Neuronal stem cell (in vitro differentiated cells): Measurements from ENCODE around the gene CNN2.
A peak's percentile ranks its signal among the peaks of the same experiment; 100 is the strongest.

Experiments
- DNase-seq: peaks from one replicate; pipeline ENCODE4 v3.0.0-alpha.2; 2013; ENCODE audit warnings: low spot score
- H2AFZ ChIP-seq: one replicate; pipeline ENCODE4 v1.6.1; 2013; ENCODE audit warnings: mild to moderate bottlenecking, low read length, inconsistent platforms
- H2AK5ac ChIP-seq: 2 replicates; pipeline ENCODE4 v1.6.1; 2013; ENCODE audit warnings: low read depth, mild to moderate bottlenecking, inconsistent platforms, low read length, moderate library complexity, mixed read lengths
- H2BK120ac ChIP-seq: 2 replicates; pipeline ENCODE4 v1.6.1; 2013; ENCODE audit warnings: low read depth, mild to moderate bottlenecking, inconsistent platforms, low read length, moderate library complexity, mixed read lengths
- H2BK12ac ChIP-seq: one replicate; pipeline ENCODE4 v1.6.1; 2013; ENCODE audit warnings: low read length, inconsistent platforms
- H2BK15ac ChIP-seq: 2 replicates; pipeline ENCODE4 v1.6.1; 2013; ENCODE audit warnings: mild to moderate bottlenecking, low read length, inconsistent platforms, mixed read lengths
- H2BK5ac ChIP-seq: one replicate; pipeline ENCODE4 v1.6.1; 2013; ENCODE audit warnings: inconsistent platforms, mild to moderate bottlenecking, low read length, moderate library complexity
- H3K14ac ChIP-seq: one replicate; pipeline ENCODE4 v1.6.1; 2013; ENCODE audit warnings: low read length, inconsistent platforms
- H3K18ac ChIP-seq: 2 replicates; pipeline ENCODE4 v1.6.1; 2013; ENCODE audit warnings: low read length, inconsistent platforms
- H3K23ac ChIP-seq: 2 replicates; pipeline ENCODE4 v1.6.1; 2013; ENCODE audit warnings: low read depth, mild to moderate bottlenecking, mixed read lengths, low read length, inconsistent platforms; ENCODE audit not compliant: poor library complexity
- H3K27ac ChIP-seq: replicated peaks from 3 replicates; pipeline ENCODE4 v1.5.1; 2013; ENCODE audit warnings: low read length, inconsistent platforms
- H3K27me3 ChIP-seq, 3 experiments: 2 replicates each; pipeline ENCODE4 v1.6.1; 2013; ENCODE audit warnings: low read length in 3 of 3, mild to moderate bottlenecking in 2 of 3, inconsistent platforms in 1 of 3, low read depth in 1 of 3, mixed read lengths in 1 of 3, moderate library complexity in 1 of 3; ENCODE audit not compliant: control insufficient read depth in 3 of 3, insufficient read depth in 3 of 3
- H3K36me3 ChIP-seq, 2 donors: replicated peaks in 1 of 2; 2 replicates each; pipeline ENCODE4 v1.6.1; 2013; ENCODE audit warnings: low read length in 2 of 2; ENCODE audit not compliant: control insufficient read depth in 2 of 2, insufficient read depth in 2 of 2
- H3K4ac ChIP-seq: 2 replicates; pipeline ENCODE4 v1.6.1; 2013; ENCODE audit warnings: inconsistent platforms, mild to moderate bottlenecking, low read length, moderate library complexity
- H3K4me1 ChIP-seq, 2 donors: 1 replicate in 1 of 2; 2 replicates in 1 of 2; pipeline ENCODE4 v1.6.1; 2013; ENCODE audit warnings: low read length in 2 of 2, low read depth in 1 of 2; ENCODE audit not compliant: control insufficient read depth in 2 of 2, insufficient read depth in 1 of 2
- H3K4me2 ChIP-seq: one replicate; pipeline ENCODE4 v1.6.1; 2013; ENCODE audit warnings: mild to moderate bottlenecking, low read length, inconsistent platforms; ENCODE audit not compliant: insufficient read depth, poor library complexity, severe bottlenecking
- H3K4me3 ChIP-seq, 2 donors: 2 replicates each; pipeline ENCODE4 v1.5.1; 2013; ENCODE audit warnings: low read length in 2 of 2, mild to moderate bottlenecking in 2 of 2, inconsistent platforms in 1 of 2, moderate library complexity in 1 of 2
- H3K79me1 ChIP-seq: one replicate; pipeline ENCODE4 v1.6.1; 2013; ENCODE audit warnings: low read depth, mild to moderate bottlenecking, inconsistent platforms, low read length, moderate library complexity
- H3K9ac ChIP-seq: one replicate; pipeline ENCODE4 v1.6.1; 2013; ENCODE audit warnings: mild to moderate bottlenecking, low read depth, low read length, inconsistent platforms; ENCODE audit not compliant: poor library complexity
- H3K9me3 ChIP-seq, 2 donors: replicated peaks in 1 of 2; 2 replicates each; pipeline versions ENCODE3 to v1.6.1; 2013; ENCODE audit warnings: low read length in 2 of 2, mild to moderate bottlenecking in 2 of 2, inconsistent platforms in 1 of 2, low read depth in 1 of 2, mixed read lengths in 1 of 2, moderate library complexity in 1 of 2; ENCODE audit not compliant: control insufficient read depth in 2 of 2, insufficient read depth in 1 of 2
- H4K8ac ChIP-seq: one replicate; pipeline ENCODE4 v1.6.1; 2013; ENCODE audit warnings: low read depth, mild to moderate bottlenecking, inconsistent platforms, low read length, moderate library complexity
- H4K91ac ChIP-seq: one replicate; pipeline ENCODE4 v1.6.1; 2013; ENCODE audit warnings: low read length, low read depth, mild to moderate bottlenecking, inconsistent platforms; ENCODE audit not compliant: poor library complexity
- WGBS, 2 donors: extraction: QIAGEN DNeasy Blood & Tissue Kit; methylation state at CpG; one replicate each; pipeline ENCODE4 v1.1.7; 2013; ENCODE audit warnings: missing lambda C conversion rate in 2 of 2, mixed read lengths in 1 of 2; ENCODE audit not compliant: insufficient read length in 2 of 2, insufficient replicate concordance in 1 of 2; ENCODE audit errors: extremely low coverage in 2 of 2; 5-methylcytosine and 5-hydroxymethylcytosine counted together

The CNN2 gene

GRCh38 chr19:1042689-1043511, 16.5 kb downstream of the CNN2 start:
- no peak overlapping the region for H3K9ac ChIP-seq
- H3K4me1 ChIP-seq = peaks cover 7 to 13% of the 10 kb centered on the region in 2 donors
- no peak overlapping the region for H3K4ac ChIP-seq
- no peak overlapping the region for H4K8ac ChIP-seq
- H2AFZ ChIP-seq = no peak overlapping the region
- no peak overlapping the region for H3K4me2 ChIP-seq
- no peak overlapping the region for H2BK120ac ChIP-seq
- WGBS, 2 donors = no CpG with 5 or more reads among the region's 23 CpGs
- peaks cover 8 to 12% of the 10 kb centered on the region in 2 donors for H3K36me3 ChIP-seq
- peak overlapping the region; percentile 60 for H2AK5ac ChIP-seq
- peak overlapping the region; percentile 46 for H3K18ac ChIP-seq
- H3K27ac ChIP-seq = no peak overlapping the region
- no peak overlapping the region for H2BK5ac ChIP-seq
- H2BK12ac ChIP-seq = no peak overlapping the region
- H3K14ac ChIP-seq = no peak overlapping the region
- no peaks in the 10 kb centered on the region for H3K27me3 ChIP-seq
- peaks cover 4% of the 10 kb centered on the region for H3K79me1 ChIP-seq
- no peak overlapping the region for H3K23ac ChIP-seq
- no peak for DNase-seq
- no peaks in the 10 kb centered on the region for H3K9me3 ChIP-seq
- peak overlapping the region; percentile 65 for H2BK15ac ChIP-seq
- H3K4me3 ChIP-seq = no peak overlapping the region
- no peak overlapping the region for H4K91ac ChIP-seq

- Histone ChIP-seq H3K36me3 (no peaks in the 10 kb centered on the region), H3K4me3 (no peak overlapping the region), H3K9ac (no peak overlapping the region), H3K18ac (no peak overlapping the region), H4K8ac (no peak overlapping the region), H2BK15ac (no peak overlapping the region), H3K27me3 (no peaks in the 10 kb centered on the region), H3K27ac (no peak overlapping the region), H2BK120ac (no peak overlapping the region), H3K4me1 (peaks cover 9 to 10% of the 10 kb centered on the region in 2 donors), H2BK5ac (peak overlapping the region; percentile 90), H3K14ac (no peak overlapping the region), H2AFZ (no peak overlapping the region), H3K9me3 (no peaks in the 10 kb centered on the region), H2BK12ac (no peak overlapping the region), H3K4me2 (no peak overlapping the region), H3K79me1 (peaks cover 4% of the 10 kb centered on the region), H2AK5ac (no peak overlapping the region), H4K91ac (no peak overlapping the region), H3K23ac (no peak overlapping the region), H3K4ac (no peak overlapping the region)
- no CpG with 5 or more reads among the region's 10 CpGs for WGBS, 2 donors
- no peak for DNase-seq
These were observed 18.8 kb downstream of the CNN2 start for GRCh38 chr19:1045247-1045603.

GRCh38 chr19:1046117-1046626, 19.8 kb downstream of the CNN2 start:
- no peak overlapping the region for H3K23ac ChIP-seq
- peaks cover 4% of the 10 kb centered on the region for H3K79me1 ChIP-seq
- H2AK5ac ChIP-seq = no peak overlapping the region
- no peak for DNase-seq
- no peak overlapping the region for H3K27ac ChIP-seq
- no peak overlapping the region for H3K4ac ChIP-seq
- no peak overlapping the region for H3K4me3 ChIP-seq
- H3K4me1 ChIP-seq = peaks cover 3 to 5% of the 10 kb centered on the region in 2 donors
- peak overlapping the region; percentile 65 for H4K8ac ChIP-seq
- H3K14ac ChIP-seq = peak overlapping the region; percentile 38
- H2BK5ac ChIP-seq = peak overlapping the region; percentile 75
- no peak overlapping the region for H2AFZ ChIP-seq
- no peak overlapping the region for H3K18ac ChIP-seq
- no peaks in the 10 kb centered on the region for H3K27me3 ChIP-seq
- H3K9ac ChIP-seq = no peak overlapping the region
- no peak overlapping the region for H3K4me2 ChIP-seq
- H2BK120ac ChIP-seq = no peak overlapping the region
- WGBS, 2 donors = no CpG with 5 or more reads among the region's 33 CpGs
- H4K91ac ChIP-seq = no peak overlapping the region
- H3K9me3 ChIP-seq = peaks cover 0 to 3% of the 10 kb centered on the region in 2 donors
- H2BK15ac ChIP-seq = no peak overlapping the region
- no peaks in the 10 kb centered on the region for H3K36me3 ChIP-seq
- H2BK12ac ChIP-seq = peak overlapping the region; percentile 22

- no peaks in the 10 kb centered on the region for H3K27me3 ChIP-seq
- H2BK5ac ChIP-seq = no peak overlapping the region
- no peak overlapping the region for H4K8ac ChIP-seq
- H3K9me3 ChIP-seq = peaks cover 0 to 3% of the 10 kb centered on the region in 2 donors
- H2AFZ ChIP-seq = no peak overlapping the region
- peak overlapping the region; percentile 22 for H2BK12ac ChIP-seq
- H3K9ac ChIP-seq = peak overlapping the region; percentile 21
- no peak overlapping the region for H3K4me2 ChIP-seq
- peak overlapping the region in 1 of 2 donors; percentile 8 for H3K4me3 ChIP-seq
- no peak overlapping the region for H2BK120ac ChIP-seq
- H3K14ac ChIP-seq = peak overlapping the region; percentile 82
- no peak overlapping the region for H2BK15ac ChIP-seq
- H2AK5ac ChIP-seq = peak overlapping the region; percentile 97
- no peak for DNase-seq
- H3K23ac ChIP-seq = peak overlapping the region; percentile 65
- no CpG with 5 or more reads among the region's 77 CpGs for WGBS, 2 donors
- no peak overlapping the region for H3K27ac ChIP-seq
- H3K18ac ChIP-seq = peak overlapping the region; percentile 57
- H3K36me3 ChIP-seq = no peaks in the 10 kb centered on the region
- H3K4ac ChIP-seq = peak overlapping the region; percentile 53
- peaks cover 0 to 2% of the 10 kb centered on the region in 2 donors for H3K4me1 ChIP-seq
- no peak overlapping the region for H4K91ac ChIP-seq
- peaks cover 2% of the 10 kb centered on the region for H3K79me1 ChIP-seq
These were observed 20.7 kb downstream of the CNN2 start for GRCh38 chr19:1046836-1047695.
